ENCODE results near the gene ABCB6.
A peak's percentile ranks its signal among the peaks of the same experiment; 100 is the strongest.
"Not testable (repeated sequence)": the region's sequence is repeated elsewhere in the genome, so short reads cannot be mapped to it uniquely, and the experiment has no call there.

Gene ABCB6

GRCh38 chr2:219205165-219205538 is 13.6 kb downstream of the ABCB6 start:
- H3K27ac ChIP-seq, result no peak overlapping the region
- TF ChIP-seq, protein P1, sequence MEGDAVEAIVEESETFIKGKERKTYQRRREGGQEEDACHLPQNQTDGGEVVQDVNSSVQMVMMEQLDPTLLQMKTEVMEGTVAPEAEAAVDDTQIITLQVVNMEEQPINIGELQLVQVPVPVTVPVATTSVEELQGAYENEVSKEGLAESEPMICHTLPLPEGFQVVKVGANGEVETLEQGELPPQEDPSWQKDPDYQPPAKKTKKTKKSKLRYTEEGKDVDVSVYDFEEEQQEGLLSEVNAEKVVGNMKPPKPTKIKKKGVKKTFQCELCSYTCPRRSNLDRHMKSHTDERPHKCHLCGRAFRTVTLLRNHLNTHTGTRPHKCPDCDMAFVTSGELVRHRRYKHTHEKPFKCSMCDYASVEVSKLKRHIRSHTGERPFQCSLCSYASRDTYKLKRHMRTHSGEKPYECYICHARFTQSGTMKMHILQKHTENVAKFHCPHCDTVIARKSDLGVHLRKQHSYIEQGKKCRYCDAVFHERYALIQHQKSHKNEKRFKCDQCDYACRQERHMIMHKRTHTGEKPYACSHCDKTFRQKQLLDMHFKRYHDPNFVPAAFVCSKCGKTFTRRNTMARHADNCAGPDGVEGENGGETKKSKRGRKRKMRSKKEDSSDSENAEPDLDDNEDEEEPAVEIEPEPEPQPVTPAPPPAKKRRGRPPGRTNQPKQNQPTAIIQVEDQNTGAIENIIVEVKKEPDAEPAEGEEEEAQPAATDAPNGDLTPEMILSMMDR (conservative IDR thresholded peaks at IDR 0.05), result no peak

DNA sequence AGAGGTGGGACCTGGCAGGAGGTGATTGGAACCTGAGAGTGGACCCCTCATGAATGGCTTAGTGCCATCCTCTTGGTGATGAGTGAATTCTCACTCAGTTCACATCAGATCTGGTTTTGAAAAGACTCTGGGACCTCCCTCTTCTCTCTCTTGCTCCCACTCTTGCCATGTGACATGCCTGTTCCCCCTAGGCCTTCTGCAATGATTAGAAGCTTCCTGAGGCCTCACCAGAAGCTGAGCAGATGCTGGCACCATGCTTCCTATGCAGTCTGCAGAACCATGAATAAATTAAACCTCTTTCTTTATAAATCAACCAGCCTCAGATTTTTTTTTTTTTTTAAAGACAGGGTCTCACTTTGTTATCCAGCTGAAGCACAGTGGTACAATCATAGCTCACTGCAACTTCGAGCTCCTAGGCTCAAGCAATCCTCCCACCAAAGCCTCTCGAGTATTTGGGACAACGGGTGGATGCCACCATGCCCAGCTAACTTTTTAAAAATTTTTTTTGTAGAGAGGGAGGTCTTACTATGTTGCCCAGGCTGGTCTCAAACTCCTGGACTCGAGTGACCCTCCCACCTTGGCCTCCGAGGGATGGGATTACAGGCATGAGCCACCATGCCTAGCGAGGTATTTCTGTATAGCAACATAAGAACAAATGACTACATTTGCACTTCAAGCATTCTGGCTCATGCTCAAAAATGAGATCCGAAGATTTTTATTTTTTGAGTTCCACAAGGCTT is 14.2 kb downstream of the ABCB6 start:
- TF ChIP-seq, protein P1 (conservative IDR thresholded peaks at IDR 0.05), result no peak
- no peak overlapping the region for H3K27ac ChIP-seq

GRCh38 chr2:219201331-219201730 is 17.4 kb downstream of the ABCB6 start:
- H3K27ac ChIP-seq, result peak overlapping the region; percentile 49; the same call in 1 of the 2 replicates

GRCh38 chr2:219200502-219201326 is 18.0 kb downstream of the ABCB6 start:
- H3K27ac ChIP-seq, result not testable (repeated sequence)

DNA sequence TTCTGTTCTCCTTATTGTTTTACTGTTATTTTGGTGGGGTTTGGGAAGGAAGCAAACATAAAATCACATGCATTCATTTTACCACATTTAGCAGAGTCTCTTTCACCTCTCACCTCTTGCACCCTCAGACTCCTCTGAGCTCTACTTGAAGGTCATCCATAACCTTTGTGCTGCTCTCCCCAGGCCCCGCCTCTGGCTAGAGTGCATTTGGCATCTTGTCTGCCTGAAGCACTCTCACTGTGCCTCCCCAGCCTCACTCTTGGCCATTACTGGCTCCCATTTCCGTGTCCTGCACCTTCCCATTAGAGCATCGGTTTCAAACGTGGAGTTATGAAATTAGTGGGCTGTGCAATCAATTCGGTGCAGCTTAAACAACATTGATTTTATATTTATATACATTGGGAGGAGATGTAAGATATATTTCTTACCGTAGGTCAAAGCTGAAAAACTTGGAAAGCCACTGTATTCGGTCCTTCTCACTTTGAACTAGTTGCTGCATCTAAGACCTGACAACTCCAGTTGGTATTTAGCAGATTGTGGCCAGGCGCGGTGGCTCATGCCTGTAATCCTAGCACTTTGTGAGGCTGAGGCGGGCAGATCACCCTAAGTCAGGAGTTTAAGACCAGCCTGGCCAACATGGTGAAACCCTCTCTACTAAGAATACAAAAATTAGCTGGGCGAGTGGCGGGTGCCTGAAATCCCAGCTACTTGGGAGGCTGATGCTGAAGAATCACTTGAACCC is 19.1 kb downstream of the ABCB6 start:
- no peak overlapping the region for H3K27ac ChIP-seq
- TF ChIP-seq, protein P1 (conservative IDR thresholded peaks at IDR 0.05), result no peak

- TF ChIP-seq, protein P1 (conservative IDR thresholded peaks at IDR 0.05), result no peak
- no peak overlapping the region for H3K27ac ChIP-seq
These were observed 19.8 kb downstream of the ABCB6 start for GRCh38 chr2:219198974-219199373.

GRCh38 chr2:219197388-219197787 is 21.4 kb downstream of the ABCB6 start:
- no peak overlapping the region for H3K27ac ChIP-seq
- TF ChIP-seq, protein P1 (conservative IDR thresholded peaks at IDR 0.05), result no peak

DNA sequence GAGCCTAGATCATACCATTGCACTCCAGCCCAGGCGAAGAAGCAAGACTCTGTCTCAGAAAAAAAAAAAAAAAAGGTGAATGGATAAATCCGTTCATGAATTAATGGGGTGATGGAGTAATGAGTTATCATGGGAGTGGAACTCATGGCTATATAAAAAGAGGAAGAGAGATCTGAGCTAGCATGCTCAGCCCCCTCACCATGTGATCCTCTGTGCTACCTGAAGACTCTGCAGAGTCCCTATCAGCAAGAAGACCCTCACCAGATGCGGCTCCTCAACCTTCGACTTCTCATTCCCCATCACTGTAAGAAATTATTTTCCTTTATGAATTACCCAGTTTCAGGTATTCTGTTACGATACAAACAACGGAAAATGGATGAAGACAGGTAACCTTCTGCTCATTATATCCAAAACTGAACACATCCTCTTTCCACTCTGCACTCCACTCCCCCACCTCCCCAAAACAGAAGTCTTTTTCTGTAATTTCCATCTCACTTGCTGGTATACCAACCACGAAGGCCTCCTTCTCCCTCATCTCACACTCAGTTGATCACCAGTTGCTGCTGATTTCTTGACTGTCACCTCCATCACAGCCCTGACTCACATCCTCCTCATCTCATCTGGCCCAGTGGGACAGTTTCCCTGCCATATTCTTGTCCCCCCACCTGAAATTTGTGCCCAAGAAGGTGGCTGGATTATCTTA is 31.9 kb downstream of the ABCB6 start:
- H3K27ac ChIP-seq, result no peak overlapping the region
- TF ChIP-seq, protein P1 (conservative IDR thresholded peaks at IDR 0.05), result no peak

Measured in VCaP (cell line).